Stimulated activated naive CD8-positive, alpha-beta T cell treated with anti-CD3 and anti-CD28 coated beads, Interleukin-15, Interleukin-2, amounts not matched to agents 100 ng/mL and 50 ng/mL, for 24 hours (primary cell): ENCODE data around the gene DAO.

ENCODE experiments used
- H3K27ac Mint-ChIP-seq: one replicate; pipeline ENCODE4 v1.8.0; 2021; ENCODE audit warnings: mild to moderate bottlenecking, mixed read lengths
- H3K27me3 Mint-ChIP-seq: one replicate; pipeline ENCODE4 v1.8.0; 2021; ENCODE audit warnings: mixed read lengths
- H3K36me3 Mint-ChIP-seq: one replicate; pipeline ENCODE4 v1.8.0; 2021; ENCODE audit warnings: low read depth, mixed read lengths
- H3K4me1 Mint-ChIP-seq: one replicate; pipeline ENCODE4 v1.8.0; 2021; ENCODE audit warnings: low read depth, mixed read lengths
- H3K4me3 Mint-ChIP-seq: one replicate; pipeline ENCODE4 v1.8.0; 2021; ENCODE audit warnings: mild to moderate bottlenecking, mixed read lengths
- H3K9me3 Mint-ChIP-seq: one replicate; pipeline ENCODE4 v1.8.0; 2021; ENCODE audit warnings: mixed read lengths

The DAO gene

DNA sequence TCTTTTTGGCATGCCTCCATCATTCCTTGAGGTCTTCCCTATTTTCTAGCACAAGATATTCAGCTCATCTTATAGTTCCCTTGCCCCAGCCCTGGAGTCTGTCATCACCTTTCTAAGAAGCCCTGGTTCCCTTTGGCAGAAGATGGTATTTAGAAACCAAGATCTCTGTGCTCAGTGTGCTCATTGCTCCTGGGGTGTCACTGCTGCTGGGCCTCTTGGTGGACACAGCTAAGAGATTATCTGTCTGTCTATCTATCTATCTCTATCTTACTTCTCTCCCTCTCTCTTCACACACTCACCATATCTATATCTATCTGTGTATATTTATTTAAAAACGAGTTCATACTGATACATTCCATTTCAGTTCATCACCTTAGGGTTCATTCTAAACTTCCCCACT lies 67.2 kb downstream of the DAO start:
- H3K36me3 Mint-ChIP-seq = no peaks in the 10 kb centered on the region
- H3K9me3 Mint-ChIP-seq = peaks cover 8% of the 10 kb centered on the region
- no peaks in the 10 kb centered on the region for H3K4me1 Mint-ChIP-seq
- H3K4me3 Mint-ChIP-seq = no peak overlapping the region
- H3K27ac Mint-ChIP-seq = no peak overlapping the region
- H3K27me3 Mint-ChIP-seq = peaks cover 4% of the 10 kb centered on the region

DNA sequence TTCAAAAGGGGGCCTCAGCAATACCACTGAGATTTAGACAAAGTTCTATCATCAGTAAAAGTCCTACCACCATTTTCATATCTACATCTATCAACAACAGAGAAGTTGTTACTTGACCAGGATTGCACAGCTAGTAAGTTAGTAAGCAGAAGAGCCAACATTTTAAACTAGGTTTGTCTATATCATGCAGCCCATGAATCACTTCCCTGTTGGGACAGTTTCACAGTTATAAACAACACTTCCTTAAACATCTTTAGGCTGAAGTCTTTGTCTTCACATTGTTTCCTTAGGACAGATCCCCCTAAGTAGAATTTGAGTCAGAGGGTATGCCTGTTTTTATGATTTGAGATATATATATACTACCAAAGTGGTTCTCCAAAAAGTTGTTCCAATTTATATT lies 68.5 kb downstream of the DAO start:
- H3K36me3 Mint-ChIP-seq = no peaks in the 10 kb centered on the region
- no peak overlapping the region for H3K27ac Mint-ChIP-seq
- no peaks in the 10 kb centered on the region for H3K4me1 Mint-ChIP-seq
- peaks cover 8% of the 10 kb centered on the region for H3K9me3 Mint-ChIP-seq
- no peak overlapping the region for H3K4me3 Mint-ChIP-seq
- peaks cover 7% of the 10 kb centered on the region for H3K27me3 Mint-ChIP-seq

GRCh38 chr12:108949976-108950375 lies 70.1 kb downstream of the DAO start:
- Mint-ChIP-seq H3K9me3 (peaks cover 8% of the 10 kb centered on the region), H3K36me3 (no peaks in the 10 kb centered on the region), H3K4me1 (no peaks in the 10 kb centered on the region), H3K27ac (no peak overlapping the region), H3K4me3 (no peak overlapping the region), H3K27me3 (peaks cover 7% of the 10 kb centered on the region)
